ENCODE measurements around the gene UBAC2.

DNA sequence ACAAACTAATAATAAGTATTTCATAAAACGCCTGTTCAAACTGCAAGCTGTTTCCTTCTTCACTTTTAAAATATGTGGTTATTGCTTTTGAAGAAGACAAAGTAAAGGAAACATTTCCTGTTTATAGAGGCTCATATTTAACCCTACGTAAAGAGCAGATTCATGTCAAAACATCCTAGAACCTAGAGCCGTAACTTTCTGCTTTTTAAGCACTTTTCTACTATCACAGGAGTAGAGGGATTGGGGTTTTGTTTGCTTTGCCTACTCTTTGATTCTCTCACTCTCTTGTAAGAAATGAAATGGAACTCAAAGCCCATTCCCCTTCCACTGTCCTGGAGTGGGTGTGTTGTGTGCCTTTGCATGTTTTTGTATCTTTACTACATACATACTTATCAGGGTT, 160.5 kb downstream of the UBAC2 start:
- TF ChIP-seq CTCF (IDR thresholded peaks at IDR 0.05 in 4 of 5, conservative IDR thresholded peaks at IDR 0.05 in 1 of 5) (no peak), POLR2A (IDR thresholded peaks at IDR 0.05) (no peak)
